ENCODE measurements around the gene EML4.
"Not testable (repeated sequence)": the region's sequence is repeated elsewhere in the genome, so short reads cannot be mapped to it uniquely, and the experiment has no call there.

Gene EML4

GRCh38 chr2:42246562-42246961 is 77.4 kb downstream of the EML4 start:
- H3K27ac ChIP-seq, result no peak overlapping the region
- DNase-seq (ENCODE audit: low read depth, low spot score), result no peak

DNA sequence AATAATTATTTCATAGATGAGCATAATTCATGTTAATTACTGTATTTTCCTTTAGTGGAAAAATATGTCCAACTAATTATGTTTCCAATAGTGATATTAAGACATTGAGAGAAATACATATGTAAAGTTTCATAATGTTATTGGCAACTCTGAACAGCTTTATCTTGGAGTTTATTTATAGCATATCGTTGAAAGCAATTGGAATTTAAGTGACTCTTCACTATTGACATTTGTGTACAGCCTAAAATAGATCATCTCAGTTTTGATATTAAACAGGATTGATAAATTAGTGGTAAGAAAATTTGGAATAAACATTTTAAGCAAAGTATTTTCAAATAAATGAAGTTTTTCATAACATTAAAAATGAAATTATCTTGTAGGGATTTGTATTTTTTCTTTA is 79.7 kb downstream of the EML4 start:
- no peak overlapping the region for H3K27ac ChIP-seq
- no peak for DNase-seq (ENCODE audit: low read depth, low spot score)

- DNase-seq (ENCODE audit: low read depth, low spot score), result no peak
- no peak overlapping the region for H3K27ac ChIP-seq
Measured at GRCh38 chr2:42249284-42249683, 80.1 kb downstream of the EML4 start.

- DNase-seq (ENCODE audit: low read depth, low spot score), result peak; percentile 14
- no peak overlapping the region for H3K27ac ChIP-seq
Measured at GRCh38 chr2:42249887-42250286, 80.7 kb downstream of the EML4 start.

- DNase-seq (ENCODE audit: low read depth, low spot score), result no peak
- no peak overlapping the region for H3K27ac ChIP-seq
Measured at GRCh38 chr2:42250925-42251324, 81.8 kb downstream of the EML4 start.

GRCh38 chr2:42252464-42252863 is 83.3 kb downstream of the EML4 start:
- no peak overlapping the region for H3K27ac ChIP-seq
- no peak for DNase-seq (ENCODE audit: low read depth, low spot score)

DNA sequence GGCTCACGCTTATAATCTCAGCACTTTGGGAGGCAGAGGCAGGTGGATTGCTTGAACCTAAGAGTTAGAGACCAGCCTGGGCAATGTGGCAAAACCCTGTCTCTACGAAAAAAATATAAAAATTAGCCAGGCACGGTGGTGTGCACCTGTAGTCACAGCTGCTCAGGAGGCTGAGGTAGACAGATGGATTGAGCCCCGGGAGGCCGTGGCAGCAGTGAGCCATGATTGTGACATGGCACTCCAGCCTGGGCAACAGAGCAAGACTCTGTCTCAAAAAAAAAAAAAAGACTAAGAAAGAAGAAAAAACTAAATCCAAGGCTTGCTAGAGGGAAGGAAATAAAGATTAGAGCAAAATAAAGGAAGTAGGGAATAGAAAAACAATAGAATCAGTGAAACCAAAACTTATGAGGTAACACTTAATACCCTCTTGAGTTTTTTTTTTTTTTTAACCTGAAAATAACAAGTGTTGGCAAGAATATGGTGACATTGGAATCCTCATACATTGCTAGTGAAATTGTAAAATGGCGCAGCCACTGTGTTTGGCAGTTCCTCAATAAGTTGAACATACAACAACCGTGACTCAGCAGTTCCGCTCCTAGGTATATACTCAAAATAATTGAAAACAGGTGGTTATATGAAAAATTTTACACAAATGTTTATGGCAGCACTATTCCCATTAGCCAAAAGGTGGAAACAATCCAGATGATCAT is 85.2 kb downstream of the EML4 start:
- no peak overlapping the region for H3K27ac ChIP-seq

DNA sequence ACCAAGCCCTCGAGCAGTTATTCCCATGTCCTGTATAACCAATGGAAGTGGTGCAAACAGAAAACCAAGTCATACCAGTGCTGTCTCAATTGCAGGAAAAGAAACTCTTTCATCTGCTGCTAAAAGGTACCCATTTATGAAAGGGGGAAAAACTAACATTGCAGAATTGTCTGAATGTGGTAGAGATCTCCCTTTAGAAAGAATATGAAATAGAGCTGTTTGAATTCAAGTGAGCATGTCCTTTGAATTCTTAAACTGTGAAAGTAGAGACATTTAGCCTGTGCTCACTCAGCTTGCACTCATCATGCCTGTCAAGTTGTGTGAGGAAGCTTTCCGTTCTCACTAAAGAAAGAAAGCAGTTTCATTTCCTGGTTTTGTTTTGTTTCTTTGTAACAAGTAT is 87.4 kb downstream of the EML4 start:
- DNase-seq (ENCODE audit: low read depth, low spot score), result no peak

More for the DNA sequence above, 85.2 kb downstream of the EML4 start:
- DNase-seq (ENCODE audit: low read depth, low spot score), result no peak

GRCh38 chr2:42261518-42262195 is 92.5 kb downstream of the EML4 start:
- no peak for DNase-seq (ENCODE audit: low read depth, low spot score)
- no peak overlapping the region for H3K27ac ChIP-seq

More for the DNA sequence above, 87.4 kb downstream of the EML4 start:
- no peak overlapping the region for H3K27ac ChIP-seq

GRCh38 chr2:42266236-42266635 is 97.1 kb downstream of the EML4 start:
- no peak for DNase-seq (ENCODE audit: low read depth, low spot score)
- no peak overlapping the region for H3K27ac ChIP-seq

DNA sequence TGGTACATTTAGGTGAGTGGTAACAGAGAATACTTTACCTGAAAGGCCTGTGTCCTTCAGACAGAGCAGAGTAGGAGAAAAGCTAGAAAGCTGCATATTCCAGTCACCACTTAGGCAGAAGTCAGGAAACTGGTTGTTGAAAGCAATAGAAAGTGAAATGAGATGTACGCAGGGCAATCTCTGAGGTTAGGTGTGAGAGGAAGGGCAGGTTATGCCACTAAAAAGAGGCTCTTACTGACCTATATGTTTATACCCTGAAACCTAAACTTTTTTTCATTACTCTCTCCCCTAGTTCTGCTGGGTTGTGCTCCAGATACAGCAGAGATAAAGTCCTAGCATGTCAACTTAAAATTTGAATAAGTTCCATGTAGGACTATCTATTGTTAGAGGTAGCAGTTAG is 98.4 kb downstream of the EML4 start:
- H3K27ac ChIP-seq, result no peak overlapping the region
- DNase-seq (ENCODE audit: low read depth, low spot score), result no peak

GRCh38 chr2:42268528-42269151 is 99.5 kb downstream of the EML4 start:
- no peak for DNase-seq (ENCODE audit: low read depth, low spot score)
- H3K27ac ChIP-seq, result no peak overlapping the region

GRCh38 chr2:42270757-42271156 is 101.6 kb downstream of the EML4 start:
- no peak for DNase-seq (ENCODE audit: low read depth, low spot score)
- H3K27ac ChIP-seq, result no peak overlapping the region

DNA sequence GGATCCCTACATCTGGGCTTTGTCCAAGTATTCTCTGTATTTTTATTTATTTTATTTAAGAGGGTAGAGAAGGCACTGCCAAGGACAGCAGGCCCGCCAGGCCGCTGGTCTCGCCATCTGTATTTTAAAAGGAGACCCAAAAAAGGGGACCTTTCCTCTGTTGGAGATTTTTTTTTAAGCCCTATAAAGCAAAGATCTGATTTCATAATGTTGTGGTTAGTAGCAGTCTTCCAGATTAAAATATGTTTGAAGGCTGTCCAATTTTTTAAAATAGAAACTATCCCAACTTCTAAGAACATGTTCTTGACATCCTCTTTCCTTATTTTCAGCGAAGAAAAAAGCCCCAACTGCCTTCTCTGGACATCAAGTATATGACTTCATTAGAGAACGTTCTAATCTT is 102.1 kb downstream of the EML4 start:
- not testable (repeated sequence) for DNase-seq (ENCODE audit: low read depth, low spot score); H3K27ac ChIP-seq

- no peak overlapping the region for H3K27ac ChIP-seq
- no peak for DNase-seq (ENCODE audit: low read depth, low spot score)
Measured at GRCh38 chr2:42274863-42275262, 105.7 kb downstream of the EML4 start.

DNA sequence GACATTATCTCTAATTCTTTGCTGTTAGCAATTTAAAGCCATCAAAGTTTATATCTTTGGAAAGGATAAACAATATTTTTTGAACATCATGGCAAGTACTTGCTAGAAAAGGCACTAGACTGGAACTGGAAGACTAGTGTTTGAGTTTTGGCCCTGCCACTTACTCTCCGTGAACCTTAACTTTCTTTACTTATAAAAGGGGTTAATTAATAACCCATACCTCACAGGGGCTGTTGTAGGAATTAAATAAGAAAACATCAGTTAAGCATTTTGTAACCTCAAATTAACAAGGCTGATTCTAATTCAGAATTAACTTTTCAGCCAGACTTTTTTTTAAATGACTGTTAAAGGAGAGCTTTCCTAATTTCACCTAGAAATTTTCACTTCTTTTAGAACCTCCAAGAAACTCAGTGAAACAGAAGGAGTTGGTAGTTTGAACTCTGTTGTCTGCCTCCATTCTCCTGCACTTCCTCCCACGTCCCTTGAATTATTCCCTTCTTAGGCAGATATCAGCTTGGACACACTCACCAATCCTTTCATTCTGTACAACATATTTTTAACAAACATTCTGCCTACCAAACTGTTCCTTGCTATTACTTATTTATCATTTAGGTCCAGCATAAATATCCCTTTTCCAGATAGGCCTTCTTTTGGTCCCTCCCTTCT is 112.4 kb downstream of the EML4 start:
- no peak overlapping the region for H3K27ac ChIP-seq
- DNase-seq (ENCODE audit: low read depth, low spot score), result no peak

DNA sequence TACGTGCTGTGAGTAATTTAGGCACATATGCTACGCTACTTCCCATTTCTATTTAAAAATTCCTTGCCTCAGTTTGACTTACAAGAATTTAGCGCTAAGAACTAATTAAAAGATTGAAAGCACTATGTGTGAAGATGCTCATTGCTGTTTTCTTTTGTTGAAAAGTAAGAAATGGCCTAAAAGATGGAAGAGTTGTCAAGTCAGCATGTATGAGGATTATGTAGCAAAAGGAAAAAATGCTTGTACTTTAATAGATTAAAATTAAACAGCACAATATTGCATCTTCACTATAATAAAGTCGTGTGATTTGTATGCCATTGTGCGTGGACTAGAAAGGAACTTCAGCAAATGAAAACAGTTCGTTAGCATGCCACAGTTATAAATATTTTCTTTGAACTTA is 114.9 kb downstream of the EML4 start:
- DNase-seq (ENCODE audit: low read depth, low spot score), result no peak
- no peak overlapping the region for H3K27ac ChIP-seq

GRCh38 chr2:42286268-42286946 is 117.3 kb downstream of the EML4 start:
- H3K27ac ChIP-seq, result no peak overlapping the region
- no peak for DNase-seq (ENCODE audit: low read depth, low spot score)

GRCh38 chr2:42288811-42289210 is 119.7 kb downstream of the EML4 start:
- H3K27ac ChIP-seq, result no peak overlapping the region
- no peak for DNase-seq (ENCODE audit: low read depth, low spot score)

GRCh38 chr2:42289222-42289621 is 120.1 kb downstream of the EML4 start:
- H3K27ac ChIP-seq, result no peak overlapping the region
- DNase-seq (ENCODE audit: low read depth, low spot score), result no peak

All from epithelial cell of prostate (primary cell).